Nephron progenitor cell (in vitro differentiated cells): ENCODE measurements around the gene TNKS1BP1.
A peak's percentile ranks its signal among the peaks of the same experiment; 100 is the strongest.

Source experiments
- DNase-seq: peaks from one replicate; pipeline ENCODE4 v3.0.0; 2021
- H3K27ac Mint-ChIP-seq: 2 replicates; pipeline ENCODE4 v1.8.0; 2021; ENCODE audit warnings: mild to moderate bottlenecking, moderate library complexity, mixed read lengths
- H3K27me3 Mint-ChIP-seq: 2 replicates; pipeline ENCODE4 v1.8.0; 2021; ENCODE audit warnings: mild to moderate bottlenecking, low read depth, mixed read lengths; ENCODE audit not compliant: poor library complexity
- H3K36me3 Mint-ChIP-seq: 2 replicates; pipeline ENCODE4 v1.8.0; 2021; ENCODE audit warnings: low read depth, mixed read lengths
- H3K4me1 Mint-ChIP-seq: 2 replicates; pipeline ENCODE4 v1.8.0; 2021; ENCODE audit warnings: mixed read lengths
- H3K4me3 Mint-ChIP-seq: 2 replicates; pipeline ENCODE4 v1.8.0; 2021; ENCODE audit warnings: mild to moderate bottlenecking, moderate library complexity, mixed read lengths
- H3K9me3 Mint-ChIP-seq: 2 replicates; pipeline ENCODE4 v1.8.0; 2021; ENCODE audit warnings: mild to moderate bottlenecking, moderate library complexity, mixed read lengths
- TF ChIP-seq, protein P1 (sequence below): fragments of 200-600 bp; sonication (generic); IDR thresholded peaks from 2 replicates; pipeline ENCODE4 v1.5.0; 2021; ENCODE audit warnings: antibody characterized with exemption

TNKS1BP1 gene

DNA sequence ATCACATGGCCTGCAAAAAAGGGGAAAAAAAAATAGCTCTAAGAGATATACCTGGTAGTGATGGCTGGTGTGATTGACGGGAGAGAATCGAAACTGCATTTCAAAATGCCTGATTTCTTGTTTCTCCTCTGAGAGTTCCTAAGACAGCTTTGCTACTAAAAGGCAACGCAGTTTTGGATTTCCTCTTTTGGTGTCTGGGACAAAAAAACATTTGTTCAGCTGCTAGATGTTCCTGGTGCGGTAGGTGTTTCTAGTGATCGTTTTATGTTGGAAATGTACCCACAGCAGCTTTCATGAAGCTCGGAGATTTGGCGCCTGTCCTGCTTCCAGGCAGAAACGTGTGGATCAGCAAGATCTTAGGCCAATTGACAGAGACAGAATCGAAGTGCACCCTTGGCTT lies 31.5 kb upstream of the TNKS1BP1 start:
- Mint-ChIP-seq H3K9me3 (peaks cover 9% of the 10 kb centered on the region), H3K4me3 (no peak overlapping the region), H3K36me3 (peaks cover 5% of the 10 kb centered on the region), H3K4me1 (peaks cover 68% of the 10 kb centered on the region), H3K27me3 (peaks cover 5% of the 10 kb centered on the region), H3K27ac (peak overlapping the region; percentile 21)
- DNase-seq: no peak
- TF ChIP-seq, protein P1, sequence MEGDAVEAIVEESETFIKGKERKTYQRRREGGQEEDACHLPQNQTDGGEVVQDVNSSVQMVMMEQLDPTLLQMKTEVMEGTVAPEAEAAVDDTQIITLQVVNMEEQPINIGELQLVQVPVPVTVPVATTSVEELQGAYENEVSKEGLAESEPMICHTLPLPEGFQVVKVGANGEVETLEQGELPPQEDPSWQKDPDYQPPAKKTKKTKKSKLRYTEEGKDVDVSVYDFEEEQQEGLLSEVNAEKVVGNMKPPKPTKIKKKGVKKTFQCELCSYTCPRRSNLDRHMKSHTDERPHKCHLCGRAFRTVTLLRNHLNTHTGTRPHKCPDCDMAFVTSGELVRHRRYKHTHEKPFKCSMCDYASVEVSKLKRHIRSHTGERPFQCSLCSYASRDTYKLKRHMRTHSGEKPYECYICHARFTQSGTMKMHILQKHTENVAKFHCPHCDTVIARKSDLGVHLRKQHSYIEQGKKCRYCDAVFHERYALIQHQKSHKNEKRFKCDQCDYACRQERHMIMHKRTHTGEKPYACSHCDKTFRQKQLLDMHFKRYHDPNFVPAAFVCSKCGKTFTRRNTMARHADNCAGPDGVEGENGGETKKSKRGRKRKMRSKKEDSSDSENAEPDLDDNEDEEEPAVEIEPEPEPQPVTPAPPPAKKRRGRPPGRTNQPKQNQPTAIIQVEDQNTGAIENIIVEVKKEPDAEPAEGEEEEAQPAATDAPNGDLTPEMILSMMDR: no peak

DNA sequence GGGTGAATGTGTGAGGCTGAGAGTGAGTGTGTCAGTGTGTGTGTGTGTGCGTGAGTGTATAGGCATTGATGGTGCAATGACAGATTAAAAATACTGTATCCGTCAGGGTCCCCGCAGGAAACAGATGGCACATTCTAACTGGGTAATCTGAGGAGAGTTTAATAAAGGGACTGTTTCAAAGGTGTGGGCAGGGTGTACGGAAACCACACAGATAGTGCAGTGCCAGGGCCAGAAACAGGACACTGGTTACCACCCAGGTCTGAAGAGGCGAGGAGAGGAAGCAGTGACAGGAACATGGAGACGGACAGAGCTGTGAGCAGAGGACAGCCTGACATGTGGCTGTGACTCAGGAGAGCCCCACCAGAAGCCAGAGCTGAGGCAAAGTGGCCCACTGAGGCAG lies 29.9 kb upstream of the TNKS1BP1 start:
- Mint-ChIP-seq H3K4me1 (peaks cover 69% of the 10 kb centered on the region), H3K36me3 (peaks cover 8% of the 10 kb centered on the region), H3K9me3 (peaks cover 20% of the 10 kb centered on the region), H3K4me3 (peak overlapping the region; percentile 23), H3K27me3 (peaks cover 7% of the 10 kb centered on the region), H3K27ac (peak overlapping the region; percentile 30)
- DNase-seq: no peak
- TF ChIP-seq, protein P1: no peak

DNA sequence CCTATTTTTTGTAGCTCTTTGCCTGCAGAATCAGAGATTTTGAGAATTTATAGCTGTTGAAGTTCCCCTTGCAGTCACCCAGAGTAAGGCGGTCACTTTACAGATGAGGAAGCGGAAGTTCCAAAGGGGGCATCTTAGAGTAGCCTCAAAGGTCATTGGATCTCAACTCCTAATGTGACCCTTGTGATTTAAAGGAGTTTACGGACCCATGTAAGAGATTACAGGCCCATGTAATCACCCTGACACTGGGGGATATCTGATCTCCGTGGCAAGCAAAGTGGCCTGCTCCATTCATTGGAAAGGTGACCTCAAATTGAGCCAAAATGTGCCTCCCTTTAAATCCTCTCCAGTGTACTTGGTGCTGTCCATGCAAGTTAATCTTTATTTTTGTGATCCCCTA lies 29.1 kb upstream of the TNKS1BP1 start:
- DNase-seq: no peak
- Mint-ChIP-seq H3K27ac (peak overlapping the region; percentile 30), H3K36me3 (peaks cover 8% of the 10 kb centered on the region), H3K4me3 (peak overlapping the region; percentile 48), H3K9me3 (peaks cover 21% of the 10 kb centered on the region), H3K27me3 (peaks cover 7% of the 10 kb centered on the region), H3K4me1 (peaks cover 70% of the 10 kb centered on the region)
- TF ChIP-seq, protein P1: no peak

DNA sequence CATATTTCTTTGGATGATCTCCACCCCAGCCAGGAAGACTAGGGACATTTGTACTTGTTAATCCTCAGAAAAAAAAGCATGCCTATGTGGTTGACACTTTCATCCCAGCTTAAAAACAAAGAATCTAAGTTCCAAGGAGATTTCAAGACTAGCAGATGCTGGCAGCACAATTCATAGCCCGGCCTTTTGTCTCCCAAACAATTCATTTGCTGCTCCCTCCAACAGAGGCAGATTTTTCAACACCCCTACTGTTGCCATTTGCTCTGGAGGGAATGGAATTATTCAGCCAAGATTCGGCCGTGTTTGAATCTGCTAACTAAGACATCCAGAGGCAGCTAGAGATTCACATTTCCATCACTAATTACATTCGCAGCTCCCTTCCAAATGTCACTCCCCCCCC lies 28.7 kb upstream of the TNKS1BP1 start:
- TF ChIP-seq, protein P1: no peak
- peak overlapping the region; percentile 30 for H3K27ac Mint-ChIP-seq
- peaks cover 8% of the 10 kb centered on the region for H3K36me3 Mint-ChIP-seq
- H3K4me1 Mint-ChIP-seq: peaks cover 70% of the 10 kb centered on the region
- peaks cover 21% of the 10 kb centered on the region for H3K9me3 Mint-ChIP-seq
- H3K27me3 Mint-ChIP-seq: peaks cover 7% of the 10 kb centered on the region
- DNase-seq: no peak
- H3K4me3 Mint-ChIP-seq: peak overlapping the region; percentile 48

DNA sequence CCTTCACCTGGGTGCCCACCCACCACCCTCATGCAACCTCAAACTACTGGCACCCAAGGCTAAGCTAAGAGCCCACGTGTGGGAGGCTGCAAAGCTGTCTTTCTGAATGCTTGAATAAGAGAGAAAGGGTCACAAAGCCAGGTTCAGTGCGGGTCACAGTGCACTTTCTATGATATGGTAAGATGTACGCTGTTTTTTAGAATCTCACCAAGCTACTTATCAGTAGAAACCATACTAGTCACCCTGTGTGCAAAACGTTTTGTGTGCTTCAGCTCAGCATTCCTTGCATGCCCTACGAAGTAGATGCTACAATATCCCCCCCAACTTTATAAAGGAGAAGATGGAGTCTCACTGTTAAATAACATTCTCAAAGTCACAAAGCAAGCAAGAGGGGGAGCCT lies 28.3 kb upstream of the TNKS1BP1 start:
- H3K9me3 Mint-ChIP-seq: peaks cover 21% of the 10 kb centered on the region
- DNase-seq: no peak
- H3K27me3 Mint-ChIP-seq: peaks cover 7% of the 10 kb centered on the region
- peak overlapping the region; percentile 30 for H3K27ac Mint-ChIP-seq
- TF ChIP-seq, protein P1: no peak
- peaks cover 8% of the 10 kb centered on the region for H3K36me3 Mint-ChIP-seq
- peaks cover 72% of the 10 kb centered on the region for H3K4me1 Mint-ChIP-seq
- peak overlapping the region; percentile 48 for H3K4me3 Mint-ChIP-seq

DNA sequence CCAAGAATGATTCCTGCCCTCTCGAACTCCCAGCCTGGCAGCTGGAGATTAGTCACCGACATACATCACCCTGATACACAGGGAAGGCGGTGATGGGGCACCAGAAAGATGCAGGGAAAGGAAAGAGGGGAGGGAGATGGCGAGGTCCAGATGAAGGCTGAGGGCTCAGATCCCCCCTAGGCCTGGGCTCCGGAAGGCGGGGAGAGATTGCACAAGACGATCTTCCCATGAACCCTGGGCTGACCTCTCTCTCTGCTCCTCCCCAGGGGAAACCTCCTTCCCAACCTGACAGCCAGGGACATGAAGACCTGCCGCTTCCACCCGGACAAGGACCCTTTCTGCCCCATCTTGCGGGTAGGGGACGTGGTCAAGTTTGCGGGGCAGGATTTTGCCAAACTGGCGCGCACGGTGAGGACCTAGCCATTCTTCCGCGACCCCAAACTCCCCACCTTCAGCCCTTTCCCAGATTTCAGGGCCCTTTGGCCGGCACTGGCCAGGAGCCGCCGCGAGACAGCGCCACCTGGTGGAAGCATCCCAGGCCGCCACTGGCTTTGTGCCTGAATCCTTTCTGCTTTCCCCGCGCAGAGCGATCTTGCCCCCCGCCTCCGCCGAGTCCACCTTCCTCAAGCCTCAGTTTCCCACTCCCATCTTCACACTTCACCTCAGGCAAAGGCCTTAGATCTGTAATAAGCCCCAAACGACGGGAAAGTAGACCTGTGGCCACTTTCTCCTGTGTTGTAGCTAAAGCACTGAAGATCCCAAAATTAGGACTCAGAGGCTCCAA lies 24.9 kb upstream of the TNKS1BP1 start:
- Mint-ChIP-seq H3K4me3 (peak overlapping the region; percentile 44), H3K4me1 (peaks cover 83% of the 10 kb centered on the region), H3K27ac (no peak overlapping the region), H3K36me3 (peaks cover 8% of the 10 kb centered on the region), H3K27me3 (peaks cover 7% of the 10 kb centered on the region), H3K9me3 (peaks cover 21% of the 10 kb centered on the region)
- TF ChIP-seq, protein P1: peak; percentile 83
- peak; percentile 92 for DNase-seq
